Activated naive CD4-positive, alpha-beta T cell treated with anti-CD3 and anti-CD28 coated beads, Interleukin-2, amount 50 U/mL, for 16 hours (primary cell): Measurements from ENCODE around the gene TXNRD2.

Experiments
- DNase-seq: peaks from one replicate; pipeline ENCODE4 v3.0.0-alpha.2; 2020

TXNRD2 gene

GRCh38 chr22:19874307-19875060 lies 67.1 kb downstream of the TXNRD2 start:
- DNase-seq = peak; percentile 39

- peak; percentile 9 for DNase-seq
Measured at GRCh38 chr22:19873960-19874306, 67.7 kb downstream of the TXNRD2 start.

- DNase-seq = peak; percentile 6
Measured at GRCh38 chr22:19873138-19873959, 68.3 kb downstream of the TXNRD2 start.

- DNase-seq = peak; percentile 2
Measured at GRCh38 chr22:19872779-19873137, 68.9 kb downstream of the TXNRD2 start.

GRCh38 chr22:19871845-19872778 lies 69.5 kb downstream of the TXNRD2 start:
- DNase-seq = peak; percentile 7

- DNase-seq = peak; percentile 6
Measured at GRCh38 chr22:19871023-19871844, 70.4 kb downstream of the TXNRD2 start.

GRCh38 chr22:19870153-19871022 lies 71.2 kb downstream of the TXNRD2 start:
- peak; percentile 5 for DNase-seq

- DNase-seq = peak; percentile 5
Measured at GRCh38 chr22:19869497-19870152, 72.0 kb downstream of the TXNRD2 start.

- DNase-seq = peak; percentile 8
Measured at GRCh38 chr22:19868773-19869471, 72.7 kb downstream of the TXNRD2 start.

- no peak for DNase-seq
Measured at GRCh38 chr22:19868333-19868732, 73.3 kb downstream of the TXNRD2 start.

- DNase-seq = no peak
Measured at GRCh38 chr22:19867617-19868016, 74.0 kb downstream of the TXNRD2 start.

GRCh38 chr22:19866665-19867009 lies 75.0 kb downstream of the TXNRD2 start:
- DNase-seq = no peak

- no peak for DNase-seq
Measured at GRCh38 chr22:19865141-19865829, 76.3 kb downstream of the TXNRD2 start.

GRCh38 chr22:19864538-19865106 lies 77.0 kb downstream of the TXNRD2 start:
- DNase-seq = no peak

GRCh38 chr22:19863571-19863970 lies 78.0 kb downstream of the TXNRD2 start:
- no peak for DNase-seq

GRCh38 chr22:19862619-19863246 lies 78.9 kb downstream of the TXNRD2 start:
- no peak for DNase-seq

- DNase-seq = no peak
Measured at GRCh38 chr22:19859861-19860510, 81.6 kb downstream of the TXNRD2 start.

GRCh38 chr22:19857382-19857781 lies 84.2 kb downstream of the TXNRD2 start:
- DNase-seq = no peak
